ENCODE measurements around the gene RAB34. TPM values are rescaled to one million over a fixed set of nuclear protein-coding genes. Genes with fewer than 3 reads are reported as not detected.

The RAB34 gene
- total RNA-seq, 1 experiment from 2014 or later = 189 TPM

- H3K56ac ChIP-seq (ENCODE audit: insufficient read length, low read depth, low read length) = no peak overlapping the region
- H3K27me3 Mint-ChIP-seq (ENCODE audit: low read depth) = no peaks in the 10 kb centered on the region
- H3K79me1 ChIP-seq (ENCODE audit: insufficient read depth, low read depth, low read length, poor library complexity, severe bottlenecking) = no peaks in the 10 kb centered on the region
- H2BK20ac ChIP-seq (ENCODE audit: low read depth, low read length, poor library complexity, severe bottlenecking) = no peak overlapping the region
- WGBS (ENCODE audit: extremely low coverage, insufficient read length, low lambda C conversion rate) = no CpG with 5 or more reads among the region's 11 CpGs
- H3K36me3 Mint-ChIP-seq (ENCODE audit: insufficient read depth in 1 of 3, low read depth in 3 of 3) = peaks cover 60 to 95% (median 88%) of the 10 kb centered on the region in 3 experiments; a peak in 6 of 7 replicates
- H3K4me1 Mint-ChIP-seq = no peaks in the 10 kb centered on the region
- no peaks in the 10 kb centered on the region for H3K9me3 Mint-ChIP-seq
- peaks cover 1% of the 10 kb centered on the region; the same call in 1 of the 2 replicates for H3K27me3 ChIP-seq (ENCODE audit: insufficient read depth, low read length)
- no peak overlapping the region for H3K4ac ChIP-seq (ENCODE audit: low read depth, low read length)
- H2AK5ac ChIP-seq (ENCODE audit: insufficient read length, low read length) = no peak overlapping the region
- no peak overlapping the region for H3K4me2 ChIP-seq (ENCODE audit: insufficient read depth, insufficient read length, low read length)
- no peak overlapping the region for H2BK5ac ChIP-seq (ENCODE audit: insufficient read length, low read length)
- H4K91ac ChIP-seq (ENCODE audit: insufficient read length, low read depth, low read length) = no peak overlapping the region
- no peak for TF ChIP-seq CTCF (conservative IDR thresholded peaks at IDR 0.05)
- H3K18ac ChIP-seq (ENCODE audit: insufficient read length, low read depth, low read length) = no peak overlapping the region
- no peak overlapping the region for H3K27ac Mint-ChIP-seq
- no peaks in the 10 kb centered on the region for H3K4me1 ChIP-seq (ENCODE audit: insufficient read depth, low read length)
- no peak overlapping the region for H3K9ac ChIP-seq (ENCODE audit: extremely low read depth, insufficient read length, low read length)
- no peaks in the 10 kb centered on the region for H4K20me1 ChIP-seq (ENCODE audit: control insufficient read depth, insufficient read depth, insufficient read length)
- H4K8ac ChIP-seq (replicated peaks; ENCODE audit: insufficient read length, low read depth, low read length) = no peak overlapping the region
- H3K23me2 ChIP-seq (ENCODE audit: insufficient read length, low read depth, low read length, poor library complexity, severe bottlenecking) = no peaks in the 10 kb centered on the region
- H3K23ac ChIP-seq (ENCODE audit: insufficient read length, low read depth, low read length) = no peak overlapping the region
- no peak overlapping the region for H2AFZ ChIP-seq (ENCODE audit: low read length)
- no peak overlapping the region for H2BK15ac ChIP-seq (ENCODE audit: low read depth, low read length)
- H3K79me2 ChIP-seq (ENCODE audit: insufficient read depth, low read length) = no peaks in the 10 kb centered on the region
- no peak overlapping the region for H3T11ph ChIP-seq (ENCODE audit: low read length)
- H2BK120ac ChIP-seq (ENCODE audit: low read depth, low read length, poor library complexity, severe bottlenecking) = no peak overlapping the region
- no peak overlapping the region for H4K5ac ChIP-seq (ENCODE audit: insufficient read length, low read depth, low read length)
- no peak overlapping the region for H2BK12ac ChIP-seq (ENCODE audit: insufficient read length, low read depth, low read length)
- no peak for DNase-seq
- H3K14ac ChIP-seq (ENCODE audit: insufficient read depth, low read length) = no peak overlapping the region
- H3K27ac ChIP-seq (ENCODE audit: insufficient read length, low read depth, low read length) = no peak overlapping the region
- H3K4me3 Mint-ChIP-seq = no peak overlapping the region
- H3K9me3 ChIP-seq (ENCODE audit: control insufficient read depth, low read depth, low read length) = no peaks in the 10 kb centered on the region
Observed at GRCh38 chr17:28682655-28683054, 35.0 kb downstream of the RAB34 start.

All from H9 (cell line).